ENCODE data around the gene SRRT.

Gene SRRT

DNA sequence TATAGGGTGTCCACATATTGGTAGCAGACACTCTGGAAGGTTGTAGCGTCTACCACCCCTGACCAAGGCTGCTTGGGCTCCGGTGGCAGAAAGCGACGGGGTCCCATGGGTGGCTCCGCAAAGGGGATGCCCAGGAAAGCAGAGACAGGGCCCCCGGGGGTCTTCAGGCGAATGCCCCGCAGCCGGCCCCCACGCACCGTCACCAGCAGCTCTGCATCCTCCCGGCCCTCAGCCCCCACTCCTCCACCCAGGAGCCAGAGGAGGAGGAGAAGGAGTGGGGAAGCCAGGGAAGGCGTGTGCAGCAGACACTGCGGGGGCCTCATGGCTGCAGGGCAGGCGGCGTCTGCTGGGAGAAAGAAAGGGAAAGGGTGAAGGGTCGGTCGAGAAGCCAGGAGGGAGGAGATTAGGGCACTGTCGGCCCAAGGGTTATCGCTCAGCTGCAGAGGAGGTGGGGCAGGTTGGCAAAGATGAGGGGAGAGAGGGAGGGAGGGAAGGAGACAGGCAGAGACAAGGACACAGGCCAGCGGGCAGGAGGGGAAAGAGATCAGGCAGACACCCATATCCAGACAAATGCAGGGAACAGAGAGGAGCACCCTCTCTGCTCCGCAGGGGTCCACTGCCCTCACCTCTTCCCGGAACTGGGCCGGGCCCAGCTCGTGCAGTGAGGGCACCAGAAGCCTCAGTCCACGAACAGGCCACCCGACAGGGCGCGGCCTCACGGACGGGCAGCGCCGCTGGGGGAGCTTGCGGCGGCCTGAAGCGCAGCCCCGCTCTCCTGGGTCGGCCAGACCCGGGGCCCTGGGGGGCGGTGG, 19.2 kb downstream of the SRRT start:
- Histone ChIP-seq H2AFZ (ENCODE audit: low read depth, low read length) (no peak overlapping the region), H3K4me1 (ENCODE audit: low read length) (peaks cover 13% of the 10 kb centered on the region; the same call in 1 of the 2 replicates), H3K9ac (ENCODE audit: low read length) (no peak overlapping the region), H3K4me3 (ENCODE audit: low read length) (no peak overlapping the region; the same call in 1 of the 2 replicates), H3K79me2 (ENCODE audit: low read length) (peaks cover 4% of the 10 kb centered on the region), H3K4me2 (ENCODE audit: low read length) (peak overlapping the region; percentile 68), H3K27ac (ENCODE audit: low read length) (no peak overlapping the region), H4K20me1 (ENCODE audit: insufficient read depth, low read length) (no peaks in the 10 kb centered on the region), H3K36me3 (replicated peaks; ENCODE audit: low read depth, low read length) (peaks cover under 1% of the 10 kb centered on the region), H3K9me3 (ENCODE audit: insufficient read depth, low read length) (no peaks in the 10 kb centered on the region), H3K27me3 (ENCODE audit: low read depth, low read length) (no peaks in the 10 kb centered on the region)
- no peak for TF ChIP-seq EZH2phosphoT487 (IDR thresholded peaks at IDR 0.05; ENCODE audit: low read depth)
- TF ChIP-seq, protein P1, sequence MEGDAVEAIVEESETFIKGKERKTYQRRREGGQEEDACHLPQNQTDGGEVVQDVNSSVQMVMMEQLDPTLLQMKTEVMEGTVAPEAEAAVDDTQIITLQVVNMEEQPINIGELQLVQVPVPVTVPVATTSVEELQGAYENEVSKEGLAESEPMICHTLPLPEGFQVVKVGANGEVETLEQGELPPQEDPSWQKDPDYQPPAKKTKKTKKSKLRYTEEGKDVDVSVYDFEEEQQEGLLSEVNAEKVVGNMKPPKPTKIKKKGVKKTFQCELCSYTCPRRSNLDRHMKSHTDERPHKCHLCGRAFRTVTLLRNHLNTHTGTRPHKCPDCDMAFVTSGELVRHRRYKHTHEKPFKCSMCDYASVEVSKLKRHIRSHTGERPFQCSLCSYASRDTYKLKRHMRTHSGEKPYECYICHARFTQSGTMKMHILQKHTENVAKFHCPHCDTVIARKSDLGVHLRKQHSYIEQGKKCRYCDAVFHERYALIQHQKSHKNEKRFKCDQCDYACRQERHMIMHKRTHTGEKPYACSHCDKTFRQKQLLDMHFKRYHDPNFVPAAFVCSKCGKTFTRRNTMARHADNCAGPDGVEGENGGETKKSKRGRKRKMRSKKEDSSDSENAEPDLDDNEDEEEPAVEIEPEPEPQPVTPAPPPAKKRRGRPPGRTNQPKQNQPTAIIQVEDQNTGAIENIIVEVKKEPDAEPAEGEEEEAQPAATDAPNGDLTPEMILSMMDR (IDR thresholded peaks at IDR 0.05; ENCODE audit: low read depth, low read length): no peak

DNA sequence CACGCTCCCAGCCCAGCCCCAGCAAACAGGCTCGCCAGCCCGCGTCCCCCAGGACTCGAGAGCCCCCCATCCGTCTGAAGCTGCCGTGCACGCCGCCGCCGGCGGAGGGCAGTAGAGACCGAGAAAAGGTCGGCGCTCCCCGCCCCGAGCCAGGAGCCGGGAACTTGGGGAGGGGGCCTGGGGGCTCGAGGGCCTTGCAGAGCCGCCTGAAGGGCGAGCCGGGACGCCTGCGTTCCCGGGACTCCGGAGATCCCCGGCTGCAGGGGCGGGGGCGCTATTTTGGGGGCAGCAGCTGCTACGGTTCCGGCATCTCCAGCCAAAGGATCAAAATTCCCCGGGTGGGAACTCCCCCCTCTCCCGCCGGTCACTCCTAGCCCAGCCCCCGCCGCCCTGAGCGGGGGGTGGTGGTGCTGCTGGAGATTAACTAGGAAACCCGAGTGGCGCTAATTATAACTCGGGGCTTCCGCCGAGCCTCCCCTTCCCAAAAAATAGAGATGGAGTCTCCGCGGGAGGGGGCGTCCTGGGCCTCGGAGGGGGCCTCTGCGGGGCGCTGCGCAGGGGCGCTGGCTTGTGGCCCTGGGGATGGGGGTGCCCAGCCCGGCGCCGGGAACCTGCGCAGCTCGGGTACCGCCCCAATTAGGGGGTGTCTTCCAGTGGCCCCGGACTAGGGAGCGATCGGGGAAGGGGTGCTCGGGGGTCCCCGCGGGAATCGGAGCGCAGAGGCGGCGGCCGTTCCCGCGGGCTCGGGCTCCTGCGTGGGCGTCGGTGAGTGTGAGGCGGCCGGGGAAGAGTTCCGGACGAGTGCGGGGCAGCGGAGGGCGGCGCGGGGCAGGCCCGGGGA, 20.2 kb downstream of the SRRT start:
- TF ChIP-seq, protein P1 (IDR thresholded peaks at IDR 0.05; ENCODE audit: low read depth, low read length): peak; percentile 89
- TF ChIP-seq EZH2phosphoT487 (IDR thresholded peaks at IDR 0.05; ENCODE audit: low read depth): no peak
- Histone ChIP-seq H2AFZ (ENCODE audit: low read depth, low read length) (peak overlapping the region; percentile 29; the same call in 1 of the 2 replicates), H3K9ac (ENCODE audit: low read length) (peak overlapping the region; percentile 24; the same call in 1 of the 2 replicates), H3K79me2 (ENCODE audit: low read length) (no peaks in the 10 kb centered on the region), H3K27me3 (ENCODE audit: low read depth, low read length) (peaks cover 2% of the 10 kb centered on the region; the same call in 1 of the 2 replicates), H3K4me1 (ENCODE audit: low read length) (peaks cover 13% of the 10 kb centered on the region; the same call in 1 of the 2 replicates), H3K36me3 (replicated peaks; ENCODE audit: low read depth, low read length) (no peaks in the 10 kb centered on the region), H4K20me1 (ENCODE audit: insufficient read depth, low read length) (no peaks in the 10 kb centered on the region), H3K27ac (ENCODE audit: low read length) (no peak overlapping the region), H3K9me3 (ENCODE audit: insufficient read depth, low read length) (no peaks in the 10 kb centered on the region), H3K4me2 (ENCODE audit: low read length) (peak overlapping the region; percentile 68), H3K4me3 (ENCODE audit: low read length) (peak overlapping the region; percentile 68)

DNA sequence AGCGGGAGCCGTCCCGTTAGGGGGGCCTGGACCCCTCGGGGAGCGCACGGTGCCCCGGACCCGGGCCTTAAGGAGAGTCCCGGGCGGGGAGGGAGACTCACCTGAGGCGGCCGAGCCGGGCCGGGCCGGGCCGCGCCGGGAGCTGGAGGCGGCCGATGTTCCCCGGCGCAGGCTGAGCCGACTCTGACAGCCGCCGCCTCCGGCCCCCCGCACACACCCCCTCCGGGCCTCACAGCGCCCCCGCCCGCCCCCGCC, 20.7 kb downstream of the SRRT start, which contains the start of gene ACHE:
Gene ACHE (minus strand): TSS at position 188 of the 255 bp plus-strand sequence. CDS start 1,656 bp downstream, outside the sequence.
- Histone ChIP-seq H4K20me1 (ENCODE audit: insufficient read depth, low read length) (no peaks in the 10 kb centered on the region), H3K4me2 (ENCODE audit: low read length) (peak within 1 kb of the TSS; percentile 68), H3K27ac (ENCODE audit: low read length) (no peak within 1 kb of the TSS), H3K27me3 (ENCODE audit: low read depth, low read length) (peaks cover 2% of the 10 kb centered on the region; the same call in 1 of the 2 replicates), H3K36me3 (replicated peaks; ENCODE audit: low read depth, low read length) (no peaks in the 10 kb centered on the region), H3K4me3 (ENCODE audit: low read length) (peak within 1 kb of the TSS; percentile 68), H3K9ac (ENCODE audit: low read length) (peak within 1 kb of the TSS; percentile 24; the same call in 1 of the 2 replicates), H2AFZ (ENCODE audit: low read depth, low read length) (peak within 1 kb of the TSS; percentile 29; the same call in 1 of the 2 replicates), H3K79me2 (ENCODE audit: low read length) (no peaks in the 10 kb centered on the region), H3K9me3 (ENCODE audit: insufficient read depth, low read length) (no peaks in the 10 kb centered on the region), H3K4me1 (ENCODE audit: low read length) (peaks cover 11% of the 10 kb centered on the region; the same call in 1 of the 2 replicates)
- TF ChIP-seq, protein P1 (IDR thresholded peaks at IDR 0.05; ENCODE audit: low read depth, low read length): no peak
- TF ChIP-seq EZH2phosphoT487 (IDR thresholded peaks at IDR 0.05; ENCODE audit: low read depth): no peak

Measured in OCI-LY3 (cell line).